ENCODE data around the gene DNM3.

DNA sequence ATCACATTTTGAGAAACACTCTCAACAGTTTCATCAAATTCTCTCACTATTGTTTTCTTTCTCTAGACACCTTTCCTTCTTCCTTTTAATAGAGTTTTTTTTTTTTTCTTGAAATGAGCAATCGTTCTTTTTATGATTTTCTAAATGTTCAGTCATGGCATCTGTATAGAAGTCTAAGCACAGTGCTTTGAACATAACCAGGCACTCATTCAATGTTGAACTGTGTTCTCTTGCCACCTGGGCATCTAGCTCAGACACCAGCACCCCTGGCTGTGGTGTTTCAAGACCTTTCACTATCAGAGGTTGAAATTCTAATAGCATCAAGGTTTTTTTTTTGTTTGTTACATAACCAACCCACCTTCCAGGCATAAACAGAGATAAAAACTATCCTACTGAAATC lies 96.6 kb downstream of the DNM3 start:
- TF ChIP-seq SMC3 (IDR thresholded peaks at IDR 0.05; ENCODE audit: low read depth, low read length), result no peak
- TF ChIP-seq EP300 (IDR thresholded peaks at IDR 0.05; ENCODE audit: borderline replicate concordance in 1 of 2, low read depth in 1 of 2, low read length in 1 of 2), result no peak
- TF ChIP-seq, protein P1, sequence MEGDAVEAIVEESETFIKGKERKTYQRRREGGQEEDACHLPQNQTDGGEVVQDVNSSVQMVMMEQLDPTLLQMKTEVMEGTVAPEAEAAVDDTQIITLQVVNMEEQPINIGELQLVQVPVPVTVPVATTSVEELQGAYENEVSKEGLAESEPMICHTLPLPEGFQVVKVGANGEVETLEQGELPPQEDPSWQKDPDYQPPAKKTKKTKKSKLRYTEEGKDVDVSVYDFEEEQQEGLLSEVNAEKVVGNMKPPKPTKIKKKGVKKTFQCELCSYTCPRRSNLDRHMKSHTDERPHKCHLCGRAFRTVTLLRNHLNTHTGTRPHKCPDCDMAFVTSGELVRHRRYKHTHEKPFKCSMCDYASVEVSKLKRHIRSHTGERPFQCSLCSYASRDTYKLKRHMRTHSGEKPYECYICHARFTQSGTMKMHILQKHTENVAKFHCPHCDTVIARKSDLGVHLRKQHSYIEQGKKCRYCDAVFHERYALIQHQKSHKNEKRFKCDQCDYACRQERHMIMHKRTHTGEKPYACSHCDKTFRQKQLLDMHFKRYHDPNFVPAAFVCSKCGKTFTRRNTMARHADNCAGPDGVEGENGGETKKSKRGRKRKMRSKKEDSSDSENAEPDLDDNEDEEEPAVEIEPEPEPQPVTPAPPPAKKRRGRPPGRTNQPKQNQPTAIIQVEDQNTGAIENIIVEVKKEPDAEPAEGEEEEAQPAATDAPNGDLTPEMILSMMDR (IDR thresholded peaks at IDR 0.05), result no peak
- TF ChIP-seq IRF3 (IDR thresholded peaks at IDR 0.05; ENCODE audit: low read depth, low read length), result no peak
- no peak for TF ChIP-seq CHD2 (IDR thresholded peaks at IDR 0.05; ENCODE audit: low read length, partially characterized antibody)
